ENCODE measurements around the gene MCIDAS.
A peak's percentile ranks its signal among the peaks of the same experiment; 100 is the strongest.

MCIDAS gene

GRCh38 chr5:55234121-55234700 is 7.1 kb upstream of the MCIDAS start:
- peak overlapping the region; percentile 71 for H3K27ac ChIP-seq
- no peak for TF ChIP-seq ZFX (IDR thresholded peaks at IDR 0.05; ENCODE audit: borderline replicate concordance)
- TF ChIP-seq, protein P1, sequence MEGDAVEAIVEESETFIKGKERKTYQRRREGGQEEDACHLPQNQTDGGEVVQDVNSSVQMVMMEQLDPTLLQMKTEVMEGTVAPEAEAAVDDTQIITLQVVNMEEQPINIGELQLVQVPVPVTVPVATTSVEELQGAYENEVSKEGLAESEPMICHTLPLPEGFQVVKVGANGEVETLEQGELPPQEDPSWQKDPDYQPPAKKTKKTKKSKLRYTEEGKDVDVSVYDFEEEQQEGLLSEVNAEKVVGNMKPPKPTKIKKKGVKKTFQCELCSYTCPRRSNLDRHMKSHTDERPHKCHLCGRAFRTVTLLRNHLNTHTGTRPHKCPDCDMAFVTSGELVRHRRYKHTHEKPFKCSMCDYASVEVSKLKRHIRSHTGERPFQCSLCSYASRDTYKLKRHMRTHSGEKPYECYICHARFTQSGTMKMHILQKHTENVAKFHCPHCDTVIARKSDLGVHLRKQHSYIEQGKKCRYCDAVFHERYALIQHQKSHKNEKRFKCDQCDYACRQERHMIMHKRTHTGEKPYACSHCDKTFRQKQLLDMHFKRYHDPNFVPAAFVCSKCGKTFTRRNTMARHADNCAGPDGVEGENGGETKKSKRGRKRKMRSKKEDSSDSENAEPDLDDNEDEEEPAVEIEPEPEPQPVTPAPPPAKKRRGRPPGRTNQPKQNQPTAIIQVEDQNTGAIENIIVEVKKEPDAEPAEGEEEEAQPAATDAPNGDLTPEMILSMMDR (IDR thresholded peaks at IDR 0.05) = no peak

- no peak for TF ChIP-seq ZFX (IDR thresholded peaks at IDR 0.05; ENCODE audit: borderline replicate concordance)
- TF ChIP-seq, protein P1 (IDR thresholded peaks at IDR 0.05) = peak; percentile 31
- peak within 1 kb of the TSS; percentile 71 for H3K27ac ChIP-seq
These were observed 6.1 kb upstream of the MCIDAS start, which contains the start of gene CCNO for GRCh38 chr5:55232985-55233928. CCNO (minus strand) TSS chr5:55233608; CDS start chr5:55233523, 85 bp downstream.

GRCh38 chr5:55232271-55232984 is 5.3 kb upstream of the MCIDAS start:
- peak overlapping the region; percentile 71 for H3K27ac ChIP-seq
- TF ChIP-seq, protein P1 (IDR thresholded peaks at IDR 0.05) = no peak
- no peak for TF ChIP-seq ZFX (IDR thresholded peaks at IDR 0.05; ENCODE audit: borderline replicate concordance)

- H3K27ac ChIP-seq = no peak overlapping the region
- TF ChIP-seq ZFX (IDR thresholded peaks at IDR 0.05; ENCODE audit: borderline replicate concordance) = no peak
- TF ChIP-seq, protein P1 (IDR thresholded peaks at IDR 0.05) = no peak
These were observed 4.8 kb upstream of the MCIDAS start for GRCh38 chr5:55231919-55232270.

- TF ChIP-seq ZFX (IDR thresholded peaks at IDR 0.05; ENCODE audit: borderline replicate concordance) = no peak
- TF ChIP-seq, protein P1 (IDR thresholded peaks at IDR 0.05) = no peak
- no peak overlapping the region for H3K27ac ChIP-seq
These were observed 4.2 kb upstream of the MCIDAS start for GRCh38 chr5:55231029-55231918.

- no peak overlapping the region for H3K27ac ChIP-seq
- TF ChIP-seq, protein P1 (IDR thresholded peaks at IDR 0.05) = no peak
- TF ChIP-seq ZFX (IDR thresholded peaks at IDR 0.05; ENCODE audit: borderline replicate concordance) = no peak
These were observed 3.0 kb upstream of the MCIDAS start for GRCh38 chr5:55230086-55230629.

All from 22Rv1 (cell line).